Measurements from ENCODE around the gene DSE.

Gene DSE

DNA sequence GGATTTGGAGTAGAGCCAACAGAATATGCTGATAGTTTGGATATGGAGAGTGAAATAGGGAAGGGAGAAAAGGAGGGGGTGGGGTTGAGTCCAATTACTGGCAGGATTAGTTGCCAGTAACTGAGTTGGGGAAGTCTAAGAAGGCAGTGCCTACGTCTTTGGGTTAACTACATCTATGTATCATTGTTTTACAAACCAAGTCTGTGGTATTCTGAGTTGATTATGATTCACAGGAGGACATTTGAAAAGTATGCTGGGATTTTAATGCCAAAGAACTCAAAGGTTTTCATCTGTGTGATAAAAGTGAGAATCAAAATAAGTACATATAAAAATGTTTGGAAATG lies 14.7 kb downstream of the DSE start:
- no peak for DNase-seq (ENCODE audit: extremely low spot score, insufficient read length, low read depth)
- no peak for FAIRE-seq

DNA sequence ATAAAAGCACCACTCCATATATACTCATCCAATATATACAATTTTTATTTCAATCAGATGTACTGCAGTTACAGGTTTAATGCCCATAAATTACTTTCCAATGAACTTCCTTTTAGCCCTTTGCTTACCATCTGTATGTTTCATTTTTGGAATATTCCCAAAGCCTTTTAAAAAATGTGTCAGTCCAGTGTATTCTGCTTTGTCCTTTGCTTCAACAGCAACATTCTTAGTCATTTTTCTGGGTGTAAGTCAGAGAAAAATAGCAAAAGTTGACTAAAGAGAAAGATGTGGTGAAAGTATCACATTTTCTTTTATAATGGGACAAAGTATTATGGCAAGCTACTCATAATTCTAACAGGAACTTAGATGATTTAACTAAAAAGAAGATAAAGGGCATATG lies 15.2 kb downstream of the DSE start:
- DNase-seq (ENCODE audit: extremely low spot score, insufficient read length, low read depth) (no peak), FAIRE-seq (no peak)

DNA sequence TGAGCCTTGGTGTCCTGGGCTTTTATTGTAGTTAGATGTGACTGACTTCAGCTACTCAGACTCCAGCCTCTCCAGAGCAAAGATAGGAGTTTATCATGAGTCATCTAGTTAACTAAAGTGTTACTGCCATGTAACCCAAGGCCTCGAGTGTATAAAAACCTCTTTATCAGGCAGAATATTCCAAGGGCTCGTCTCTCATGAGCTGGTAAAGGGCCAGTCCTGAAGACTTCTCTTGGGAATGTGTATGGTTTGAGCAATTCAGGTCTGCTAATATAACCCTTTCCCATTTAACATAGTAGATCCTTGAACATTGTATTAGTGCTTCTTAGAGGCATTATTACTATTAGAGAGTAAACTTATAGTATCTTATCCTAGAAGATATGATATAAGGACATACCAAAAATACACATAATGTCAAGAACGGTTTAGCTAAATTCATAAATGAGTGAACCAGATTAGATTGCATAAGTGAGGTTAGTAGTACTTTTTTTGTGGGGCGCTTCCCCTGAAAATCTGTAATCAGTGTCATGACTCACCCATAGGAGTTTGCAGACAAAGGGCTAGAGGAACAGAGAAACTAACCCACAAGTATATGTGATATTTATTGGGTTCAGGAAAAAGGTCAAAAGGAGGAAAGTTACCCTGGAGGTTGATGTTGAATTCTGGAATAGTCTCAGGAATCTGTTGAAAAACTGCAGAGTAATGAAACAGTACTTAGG lies 16.0 kb downstream of the DSE start:
- DNase-seq (ENCODE audit: extremely low spot score, insufficient read length, low read depth) (no peak), FAIRE-seq (no peak)

DNA sequence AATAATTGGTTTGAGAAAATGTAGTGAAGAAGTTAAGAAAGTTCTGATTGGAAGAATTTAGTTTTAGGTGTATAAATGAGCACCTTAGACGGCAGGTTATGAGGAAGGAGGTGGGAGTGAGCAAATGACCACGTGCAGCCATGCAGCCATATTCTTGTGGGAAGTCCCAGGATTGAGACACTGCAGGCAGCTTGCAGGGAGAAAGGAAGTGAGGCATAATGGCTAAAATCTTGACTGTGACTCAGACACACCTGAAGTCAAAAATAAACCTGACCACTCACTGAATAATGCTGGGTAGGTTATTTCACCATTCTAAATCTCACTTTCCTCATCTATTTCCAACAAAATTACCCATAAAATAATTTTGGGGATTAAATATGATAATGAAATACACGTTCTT lies 16.6 kb downstream of the DSE start:
- FAIRE-seq (peak; percentile 98), DNase-seq (ENCODE audit: extremely low spot score, insufficient read length, low read depth) (no peak)

DNA sequence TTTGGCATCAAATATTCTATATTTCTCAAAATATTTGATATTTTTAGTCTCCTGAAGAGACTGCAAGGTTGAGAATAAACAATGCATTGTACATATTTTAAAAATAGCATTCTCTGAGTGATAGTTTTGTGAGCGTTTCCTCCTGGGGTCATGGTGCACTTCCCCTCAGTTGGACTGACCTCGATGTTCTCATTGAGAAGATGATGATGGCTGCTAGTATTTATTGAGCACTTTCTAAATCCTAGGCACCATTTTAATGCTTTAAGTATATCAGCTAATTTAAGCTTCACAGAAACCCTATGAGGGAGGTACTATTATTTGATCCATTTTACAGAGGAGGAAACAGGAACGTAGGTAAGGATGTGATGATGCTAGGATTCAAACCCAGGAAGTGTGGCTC lies 18.2 kb downstream of the DSE start:
- FAIRE-seq = no peak
- DNase-seq (ENCODE audit: extremely low spot score, insufficient read length, low read depth) = no peak

DNA sequence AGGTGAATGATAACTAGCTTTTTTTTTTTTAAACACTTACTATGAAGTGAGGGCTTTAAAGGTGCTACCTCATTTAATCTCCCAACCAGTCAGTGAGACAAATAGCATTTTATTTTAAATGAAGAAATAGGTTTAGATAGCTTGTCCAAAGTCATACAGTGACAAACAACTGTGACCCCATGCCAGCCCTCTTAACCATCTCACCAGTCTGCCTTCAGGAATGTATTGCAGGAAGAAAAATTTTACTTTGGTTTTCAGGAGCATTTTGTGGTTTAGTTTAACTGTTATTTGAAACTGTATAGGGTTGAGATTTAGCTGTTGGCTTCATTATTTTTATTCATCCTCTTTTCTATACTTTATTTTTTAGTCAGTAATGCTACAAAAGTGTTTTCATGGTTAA lies 18.6 kb downstream of the DSE start:
- DNase-seq (ENCODE audit: extremely low spot score, insufficient read length, low read depth) = no peak
- peak; percentile 79 for FAIRE-seq

DNA sequence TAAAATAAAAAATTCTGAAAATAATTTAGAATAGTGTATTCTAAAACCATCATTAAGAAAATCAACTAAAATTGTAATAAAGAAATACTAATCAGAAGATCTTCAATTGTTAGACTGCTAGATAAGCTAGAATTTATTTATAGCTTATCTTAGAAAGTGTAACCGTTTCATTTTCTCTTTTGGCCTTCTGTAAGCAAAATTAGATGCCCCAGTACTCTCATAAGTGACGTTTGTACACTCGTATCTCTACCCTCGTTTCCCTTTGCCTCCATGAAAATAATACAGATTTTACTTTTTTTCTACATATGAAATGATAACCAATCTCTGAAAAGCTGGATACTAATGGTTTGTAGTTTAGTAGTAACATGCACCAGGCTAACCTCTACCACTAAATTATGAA lies 19.8 kb downstream of the DSE start:
- FAIRE-seq (peak; percentile 82), DNase-seq (ENCODE audit: extremely low spot score, insufficient read length, low read depth) (no peak)

DNA sequence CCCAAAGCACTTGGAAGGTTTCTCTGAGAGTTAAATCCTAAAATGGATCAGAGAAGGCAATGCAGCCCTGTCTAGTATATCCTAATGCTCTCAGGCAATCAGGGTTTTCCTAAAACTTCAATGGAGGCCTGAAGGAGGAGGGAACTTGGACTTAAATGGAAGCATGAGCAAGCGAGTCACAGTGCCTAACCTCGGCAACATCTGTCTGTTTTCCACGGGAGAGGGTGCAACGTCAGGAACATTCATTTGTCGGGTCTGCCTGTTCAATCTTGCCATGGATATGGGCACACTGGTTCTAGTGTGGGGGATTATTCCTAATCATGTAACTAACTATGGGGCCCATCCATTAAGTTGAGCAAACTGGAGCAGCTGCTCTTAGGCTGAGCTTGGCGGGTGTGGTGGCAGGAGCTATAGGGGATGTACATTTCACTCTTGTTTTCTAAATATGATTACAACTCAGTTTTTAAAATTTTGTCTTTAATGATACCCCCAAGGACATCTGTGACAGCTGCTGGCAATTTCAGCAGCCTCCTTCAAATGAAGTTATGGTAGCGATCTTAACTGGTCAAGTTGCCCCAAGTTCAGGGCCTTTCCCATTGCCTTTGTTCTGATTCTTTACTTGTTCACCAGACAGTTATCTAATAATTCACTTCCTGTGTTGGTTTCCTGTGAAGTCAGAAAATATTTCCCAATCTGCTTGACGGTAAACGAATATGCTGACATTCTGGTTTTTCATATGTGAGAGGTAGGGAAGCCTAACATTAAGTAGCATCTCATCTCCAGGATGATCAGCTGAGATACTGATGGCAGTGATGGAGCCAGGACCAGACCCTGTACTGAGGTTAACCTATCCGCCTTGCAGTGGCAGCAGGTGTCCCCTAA lies 21.6 kb downstream of the DSE start:
- DNase-seq (ENCODE audit: extremely low spot score, insufficient read length, low read depth) (no peak), FAIRE-seq (peak; percentile 85)

DNA sequence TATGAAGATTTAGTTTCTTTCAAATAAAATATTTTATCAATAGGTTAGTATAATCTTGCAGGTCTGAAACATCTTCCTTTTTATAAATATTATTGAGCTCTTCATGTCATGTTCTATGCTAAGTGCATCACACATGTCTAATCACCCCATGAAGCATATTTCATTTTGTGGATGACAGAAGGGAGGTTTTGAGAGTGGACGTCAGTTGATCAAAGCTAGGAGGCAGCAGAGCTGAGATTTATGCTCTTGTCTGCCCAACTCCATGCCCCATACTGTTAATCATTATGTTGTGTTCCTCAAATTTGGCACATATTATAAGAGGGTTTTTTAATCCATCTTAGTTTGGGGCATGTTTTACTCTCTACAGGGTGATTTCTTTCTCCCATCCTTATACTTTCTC lies 22.7 kb downstream of the DSE start:
- FAIRE-seq (peak; percentile 84), DNase-seq (ENCODE audit: extremely low spot score, insufficient read length, low read depth) (no peak)

DNA sequence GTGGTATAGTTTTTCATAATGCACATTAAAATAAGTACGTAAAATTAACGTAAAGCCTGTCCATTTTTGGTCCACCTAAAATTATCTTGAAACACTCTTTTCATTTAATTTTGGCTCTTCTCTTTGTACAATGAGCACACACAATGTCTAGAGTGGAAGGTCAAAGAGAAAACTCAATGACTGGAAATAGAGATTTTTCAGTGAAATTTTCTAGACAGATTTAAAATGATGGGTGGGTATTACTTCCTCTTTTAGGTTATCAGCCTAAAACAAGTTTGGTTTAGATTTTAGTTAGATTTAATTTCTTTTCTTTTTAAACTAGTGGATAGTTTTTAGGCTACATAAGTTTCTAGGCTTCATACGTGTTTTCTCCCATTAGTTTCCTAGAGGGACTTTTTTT lies 24.9 kb downstream of the DSE start:
- DNase-seq (ENCODE audit: extremely low spot score, insufficient read length, low read depth) = no peak
- peak; percentile 58 for FAIRE-seq

DNA sequence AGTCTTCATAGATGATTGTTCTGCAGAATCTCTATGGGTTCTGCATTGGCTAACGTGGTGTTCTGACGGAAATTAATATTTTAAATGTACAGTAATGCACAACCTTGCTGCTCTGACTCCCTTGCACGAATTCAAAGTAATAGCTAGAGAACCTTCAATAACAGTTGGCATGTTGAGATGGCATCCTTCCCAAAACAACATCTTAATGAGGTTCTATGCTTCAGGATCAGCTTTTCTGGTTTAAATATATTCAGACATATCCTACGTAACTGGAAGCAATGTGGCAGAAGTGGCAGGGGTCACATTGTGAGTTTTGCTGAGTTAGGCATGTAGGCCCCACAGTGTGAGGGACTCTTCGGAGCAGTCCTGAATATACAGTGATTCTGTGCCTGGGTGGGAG lies 25.7 kb downstream of the DSE start:
- DNase-seq (ENCODE audit: extremely low spot score, insufficient read length, low read depth) (no peak), FAIRE-seq (no peak)

DNA sequence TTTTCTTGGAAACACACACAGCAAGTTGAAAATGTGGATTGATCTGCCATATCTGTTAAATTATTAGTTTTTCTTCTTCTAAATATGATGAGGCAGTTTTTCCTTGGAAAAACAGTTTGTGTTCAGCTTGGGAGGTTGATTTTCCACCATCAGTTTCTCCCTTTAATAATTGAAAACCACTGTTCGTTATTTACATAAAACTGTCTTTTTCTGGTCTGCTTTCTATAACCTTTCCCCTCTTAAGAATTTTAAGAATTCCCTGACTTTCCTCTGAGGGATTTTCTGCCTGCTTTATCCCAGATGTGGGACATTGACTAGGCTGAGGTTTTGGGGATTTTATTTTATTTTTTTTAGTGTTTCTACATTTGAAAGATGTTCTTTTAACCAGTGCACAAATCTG lies 27.2 kb downstream of the DSE start:
- DNase-seq (ENCODE audit: extremely low spot score, insufficient read length, low read depth) = no peak
- no peak for FAIRE-seq

DNA sequence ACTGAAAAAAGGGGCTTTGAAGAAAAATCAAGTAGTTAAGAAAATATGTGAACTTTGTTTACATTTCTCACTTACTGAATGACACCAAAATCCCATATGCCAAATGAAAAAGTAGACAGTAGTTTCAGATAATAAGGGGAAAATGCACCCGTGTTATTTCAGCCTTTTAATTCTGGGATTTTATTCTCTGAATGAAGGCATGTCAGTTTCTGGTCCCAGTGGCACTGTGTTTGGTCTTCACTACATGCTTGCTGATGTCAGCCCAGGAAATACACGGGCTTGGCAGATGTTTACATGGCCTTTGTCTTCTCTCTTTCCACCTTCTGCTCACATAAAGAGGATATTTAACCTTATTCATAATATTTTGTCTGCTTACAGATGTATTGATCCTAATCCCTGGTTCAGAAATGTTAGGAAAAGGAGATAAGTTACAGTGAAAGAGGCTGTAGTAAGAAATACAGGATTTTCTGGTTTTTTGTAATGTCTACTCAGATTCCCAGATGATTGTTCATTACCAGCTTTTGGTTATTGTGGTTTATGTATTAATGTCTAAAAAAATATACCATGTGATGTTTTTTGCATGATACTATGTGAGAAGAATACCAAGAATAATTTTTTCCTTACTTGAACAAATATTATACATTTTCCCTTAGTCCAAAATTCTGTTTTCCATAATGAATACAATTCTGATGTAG lies 27.7 kb downstream of the DSE start:
- DNase-seq (ENCODE audit: extremely low spot score, insufficient read length, low read depth) = no peak
- peak; percentile 69 for FAIRE-seq

DNA sequence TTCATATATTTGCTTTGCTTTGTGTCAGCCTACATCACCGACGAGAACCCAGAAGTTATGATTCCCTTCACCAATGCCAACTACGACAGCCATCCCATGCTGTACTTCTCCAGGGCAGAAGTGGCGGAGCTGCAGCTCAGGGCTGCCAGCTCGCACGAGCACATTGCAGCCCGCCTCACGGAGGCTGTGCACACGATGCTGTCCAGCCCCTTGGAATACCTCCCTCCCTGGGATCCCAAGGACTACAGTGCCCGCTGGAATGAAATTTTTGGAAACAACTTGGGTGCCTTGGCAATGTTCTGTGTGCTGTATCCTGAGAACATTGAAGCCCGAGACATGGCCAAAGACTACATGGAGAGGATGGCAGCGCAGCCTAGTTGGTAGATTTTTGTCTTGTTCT lies 28.5 kb downstream of the DSE start:
- DNase-seq (ENCODE audit: extremely low spot score, insufficient read length, low read depth) (no peak), FAIRE-seq (no peak)

DNA sequence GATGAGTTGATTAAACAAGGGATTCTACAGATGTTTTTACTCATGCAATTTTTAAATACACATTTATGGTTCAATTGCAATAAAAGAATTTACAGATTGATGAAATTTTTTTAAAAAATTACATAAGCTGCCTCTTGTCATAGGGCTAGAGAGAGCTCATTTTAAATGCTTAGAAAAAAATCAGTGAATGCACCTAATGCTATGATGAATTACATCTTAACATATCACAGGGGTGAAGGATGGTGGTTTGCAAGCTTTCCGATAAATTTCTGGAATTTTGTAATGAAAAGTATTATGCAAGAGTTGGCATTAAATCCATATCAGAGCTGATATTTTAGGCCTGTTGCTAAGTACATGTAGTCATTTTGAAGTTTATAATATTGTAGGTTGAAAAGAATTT lies 29.6 kb downstream of the DSE start:
- DNase-seq (ENCODE audit: extremely low spot score, insufficient read length, low read depth) (no peak), FAIRE-seq (no peak)

DNA sequence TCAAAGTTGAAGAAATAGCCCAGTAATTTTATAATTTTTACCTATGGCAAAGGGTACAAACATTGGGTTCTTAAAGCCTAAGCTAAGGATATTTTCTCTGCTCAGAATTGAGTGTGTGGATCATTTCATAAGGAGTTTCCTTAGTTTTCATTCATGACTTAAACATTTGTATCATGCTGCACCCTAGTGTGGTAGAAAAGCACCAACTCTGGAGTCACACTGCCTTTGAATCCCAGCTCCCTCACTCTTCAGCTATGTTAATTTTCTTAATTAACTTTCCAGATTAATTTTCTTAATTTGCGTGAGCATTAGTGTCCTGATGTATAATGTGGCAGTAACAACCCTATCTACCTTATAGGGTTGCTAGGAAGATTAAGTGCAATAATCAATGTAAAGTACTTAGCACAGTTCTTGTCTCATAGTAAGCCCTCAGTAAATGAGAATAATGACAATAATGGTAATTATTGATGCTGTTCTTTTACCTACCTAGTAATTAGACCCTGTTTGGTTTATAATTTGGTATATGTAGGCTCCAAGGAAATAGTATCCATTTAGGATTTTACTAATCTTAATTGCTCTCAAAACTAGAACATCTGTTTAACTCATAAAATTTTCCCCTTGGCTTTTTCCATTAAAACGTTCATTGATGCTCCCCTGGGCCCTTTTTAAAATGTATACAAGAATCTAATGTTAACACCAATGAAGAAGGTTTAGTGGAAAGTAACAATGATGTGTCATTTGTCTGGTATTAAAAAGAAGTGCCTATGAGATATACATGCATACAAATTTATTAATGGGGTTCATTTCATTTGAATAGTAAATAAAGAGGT lies 31.6 kb downstream of the DSE start:
- DNase-seq (ENCODE audit: extremely low spot score, insufficient read length, low read depth) (no peak), FAIRE-seq (no peak)

DNA sequence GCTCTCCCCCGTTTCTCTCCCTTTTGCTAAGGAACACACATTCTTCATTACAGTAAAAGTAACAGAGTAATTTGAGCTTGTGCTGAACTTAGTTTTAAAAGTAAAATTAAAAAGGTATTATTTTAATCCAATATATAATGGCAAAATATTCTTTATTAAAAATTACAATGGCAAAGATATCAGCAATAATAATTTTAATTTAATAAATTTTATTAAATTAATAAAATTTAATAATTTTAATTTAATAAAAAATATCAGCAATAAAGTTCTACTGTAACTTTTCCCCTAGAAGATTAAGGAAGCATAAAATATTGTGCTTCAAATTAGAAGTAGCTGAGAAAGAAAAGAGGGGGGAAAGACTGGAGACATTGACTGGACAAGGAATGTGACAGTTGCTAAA lies 32.5 kb downstream of the DSE start:
- FAIRE-seq (no peak), DNase-seq (ENCODE audit: extremely low spot score, insufficient read length, low read depth) (no peak)

DNA sequence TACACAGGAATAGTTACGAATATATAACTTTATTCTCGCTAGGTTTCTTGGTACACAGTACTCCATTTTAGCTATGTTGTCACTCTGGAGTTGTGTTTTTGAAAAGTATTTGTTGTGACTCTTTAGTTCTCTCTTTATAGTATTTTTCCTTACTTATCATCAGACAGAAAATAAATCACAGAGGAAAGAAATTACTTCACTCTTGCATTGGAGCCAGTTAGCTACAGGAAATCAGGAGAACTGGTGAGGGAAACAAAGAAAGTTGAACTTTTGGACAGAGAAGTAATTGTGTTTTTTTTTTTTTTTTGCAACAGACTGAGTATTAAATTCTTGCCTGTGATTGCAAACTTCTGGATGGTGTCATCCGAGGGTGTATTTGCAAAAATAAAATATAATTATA lies 33.9 kb downstream of the DSE start:
- FAIRE-seq = peak; percentile 21
- no peak for DNase-seq (ENCODE audit: extremely low spot score, insufficient read length, low read depth)

DNA sequence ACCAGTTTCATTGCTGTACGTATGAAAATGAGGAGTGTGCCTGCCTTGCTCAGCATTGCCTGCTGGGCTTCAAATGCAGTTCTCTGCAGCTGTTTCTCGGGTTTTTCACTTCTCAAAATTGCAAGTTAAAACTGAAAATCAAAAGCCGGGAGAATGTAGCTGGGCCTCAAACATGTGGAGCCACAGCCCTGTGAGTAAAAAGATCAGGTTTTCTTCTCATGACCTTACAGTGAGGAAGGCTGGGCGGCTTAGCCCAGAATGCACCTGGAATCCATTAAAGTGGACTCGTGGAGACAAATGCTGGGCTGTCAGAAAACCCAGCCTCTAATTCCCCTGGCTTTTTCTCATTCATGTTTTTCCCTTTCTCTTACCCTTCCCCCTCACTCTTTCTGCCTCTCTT lies 34.4 kb downstream of the DSE start:
- DNase-seq (ENCODE audit: extremely low spot score, insufficient read length, low read depth) (no peak), FAIRE-seq (peak; percentile 97)

DNA sequence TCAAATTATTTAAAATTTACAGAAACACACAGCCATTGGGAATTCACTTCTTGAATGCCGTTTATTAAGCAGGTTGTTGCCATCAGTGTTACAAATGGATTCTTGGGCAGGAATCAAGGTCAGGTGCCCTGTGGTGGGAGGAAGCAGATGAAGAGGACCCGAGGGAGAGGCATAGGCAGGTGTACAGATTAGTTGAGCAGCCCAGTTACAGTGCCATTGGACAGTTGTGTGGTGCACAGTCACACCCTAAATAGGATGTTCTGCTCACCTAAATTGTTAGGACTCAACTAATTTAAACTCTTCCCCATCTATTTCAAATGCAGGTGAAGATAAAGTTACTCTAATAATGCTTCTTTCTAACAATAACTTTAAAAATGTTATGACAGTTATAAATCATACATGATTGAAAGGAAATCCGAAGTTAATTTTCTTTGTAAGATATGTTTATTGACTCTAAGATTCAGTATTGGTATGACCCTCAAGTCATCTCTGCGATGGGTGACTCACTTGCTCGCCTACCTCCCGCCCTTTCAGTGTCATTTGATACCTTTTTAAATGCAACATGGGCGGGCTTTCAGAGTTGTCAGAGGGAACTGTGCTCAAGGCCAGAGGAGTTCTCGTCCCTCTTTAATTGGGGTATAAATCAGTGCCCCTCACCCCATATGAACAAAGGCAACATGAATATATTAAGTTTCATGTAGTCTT lies 35.1 kb downstream of the DSE start:
- DNase-seq (ENCODE audit: extremely low spot score, insufficient read length, low read depth) (no peak), FAIRE-seq (no peak)
